Activated B cell treated with CpG ODN at 0.5 μM for 24 hours (primary cell): ENCODE data around the gene TMEM150B. TPM values are rescaled to one million over a fixed set of nuclear protein-coding genes. Genes with fewer than 3 reads are reported as not detected.

Experiments used
- ATAC-seq: fragments of 200-7000 bp; cut with Tn5 transposase; one replicate; pipeline ENCODE4 v1.10.0; 2021; ENCODE audit warnings: low read depth, mild to moderate bottlenecking, moderate library complexity
- CTCF ChIA-PET: fragments of 350-600 bp; sonication (Branson Sonifier 250); formaldehyde crosslinking; loops from one replicate; lab custom pipeline; 2021; ENCODE audit warnings: antibody characterized with exemption; lab: Charles Lee
- POLR2A ChIA-PET: fragments of 350-600 bp; sonication (Branson Sonifier 250); formaldehyde crosslinking; loops from one replicate; lab custom pipeline; 2021; ENCODE audit warnings: antibody characterized with exemption; lab: Charles Lee
- DNase-seq: peaks from one replicate; pipeline ENCODE4 v3.0.0; 2022
- H3K27ac Mint-ChIP-seq: one replicate; pipeline ENCODE4 v1.8.0; 2020; ENCODE audit warnings: mixed read lengths
- H3K27me3 Mint-ChIP-seq: one replicate; pipeline ENCODE4 v1.8.0; 2021; ENCODE audit warnings: mixed read lengths
- H3K36me3 Mint-ChIP-seq: one replicate; pipeline ENCODE4 v1.8.0; 2021; ENCODE audit warnings: low read depth, mixed read lengths
- H3K4me1 Mint-ChIP-seq: one replicate; pipeline ENCODE4 v1.8.0; 2021; ENCODE audit warnings: mixed read lengths
- H3K4me3 Mint-ChIP-seq: one replicate; pipeline ENCODE4 v1.8.0; 2020; ENCODE audit warnings: mild to moderate bottlenecking, mixed read lengths
- H3K9me3 Mint-ChIP-seq: one replicate; pipeline ENCODE4 v1.8.0; 2020; ENCODE audit warnings: mixed read lengths
- intact Hi-C: fragments of 100-400 bp; cut with micrococcal nuclease; formaldehyde crosslinking; loops from one replicate; pipeline ENCODE4 v1.15.1; 2024
- total RNA-seq: library from RNA; stranded (reverse); gene quantifications from 2 replicates; pipeline ENCODE4 v1.2.3, GENCODE V29; 2022
- TF ChIP-seq, protein P1 (sequence below): fragments of 200-600 bp; IDR thresholded peaks from one replicate; pipeline ENCODE4 v1.8.0; 2022; ENCODE audit warnings: antibody characterized with exemption, mild to moderate bottlenecking

Gene TMEM150B
- total RNA-seq, 1 donor from 2014 or later = not detected

DNA sequence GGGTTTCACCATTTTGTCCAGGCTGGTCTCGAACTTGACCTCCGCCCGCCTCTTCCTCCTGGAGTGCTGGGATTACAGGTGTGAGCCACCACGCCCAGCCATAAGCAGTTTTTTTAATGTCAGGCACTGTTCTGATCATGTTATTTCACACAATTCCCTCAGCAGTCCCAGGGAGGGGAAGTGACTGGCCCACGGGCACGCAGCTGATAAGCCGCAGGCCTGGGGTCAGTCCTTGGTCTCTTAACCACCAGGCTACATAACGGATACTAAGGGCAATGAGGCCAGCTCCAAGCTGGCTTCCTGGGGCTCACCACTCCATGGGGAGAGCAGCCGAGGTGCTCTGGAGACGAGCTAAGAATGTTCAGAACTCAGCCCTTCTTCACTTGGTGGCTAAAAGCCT lies 27.9 kb downstream of the TMEM150B start:
- ChIA-PET CTCF (no interaction called here), POLR2A (interaction anchor here (0.9 kb wide), 1 partner anchor 17 kb away, joined by 3 read pairs; the partner anchor contains the start of gene HSPBP1)
- no peaks in the 10 kb centered on the region for H3K27me3 Mint-ChIP-seq
- no peaks in the 10 kb centered on the region for H3K9me3 Mint-ChIP-seq
- DNase-seq = no peak
- intact Hi-C loops = no loop called here
- no peaks in the 10 kb centered on the region for H3K36me3 Mint-ChIP-seq
- no peak overlapping the region for H3K27ac Mint-ChIP-seq
- H3K4me1 Mint-ChIP-seq = peaks cover 8% of the 10 kb centered on the region
- no peak for ATAC-seq
- TF ChIP-seq, protein P1, sequence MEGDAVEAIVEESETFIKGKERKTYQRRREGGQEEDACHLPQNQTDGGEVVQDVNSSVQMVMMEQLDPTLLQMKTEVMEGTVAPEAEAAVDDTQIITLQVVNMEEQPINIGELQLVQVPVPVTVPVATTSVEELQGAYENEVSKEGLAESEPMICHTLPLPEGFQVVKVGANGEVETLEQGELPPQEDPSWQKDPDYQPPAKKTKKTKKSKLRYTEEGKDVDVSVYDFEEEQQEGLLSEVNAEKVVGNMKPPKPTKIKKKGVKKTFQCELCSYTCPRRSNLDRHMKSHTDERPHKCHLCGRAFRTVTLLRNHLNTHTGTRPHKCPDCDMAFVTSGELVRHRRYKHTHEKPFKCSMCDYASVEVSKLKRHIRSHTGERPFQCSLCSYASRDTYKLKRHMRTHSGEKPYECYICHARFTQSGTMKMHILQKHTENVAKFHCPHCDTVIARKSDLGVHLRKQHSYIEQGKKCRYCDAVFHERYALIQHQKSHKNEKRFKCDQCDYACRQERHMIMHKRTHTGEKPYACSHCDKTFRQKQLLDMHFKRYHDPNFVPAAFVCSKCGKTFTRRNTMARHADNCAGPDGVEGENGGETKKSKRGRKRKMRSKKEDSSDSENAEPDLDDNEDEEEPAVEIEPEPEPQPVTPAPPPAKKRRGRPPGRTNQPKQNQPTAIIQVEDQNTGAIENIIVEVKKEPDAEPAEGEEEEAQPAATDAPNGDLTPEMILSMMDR = no peak
- H3K4me3 Mint-ChIP-seq = no peak overlapping the region

DNA sequence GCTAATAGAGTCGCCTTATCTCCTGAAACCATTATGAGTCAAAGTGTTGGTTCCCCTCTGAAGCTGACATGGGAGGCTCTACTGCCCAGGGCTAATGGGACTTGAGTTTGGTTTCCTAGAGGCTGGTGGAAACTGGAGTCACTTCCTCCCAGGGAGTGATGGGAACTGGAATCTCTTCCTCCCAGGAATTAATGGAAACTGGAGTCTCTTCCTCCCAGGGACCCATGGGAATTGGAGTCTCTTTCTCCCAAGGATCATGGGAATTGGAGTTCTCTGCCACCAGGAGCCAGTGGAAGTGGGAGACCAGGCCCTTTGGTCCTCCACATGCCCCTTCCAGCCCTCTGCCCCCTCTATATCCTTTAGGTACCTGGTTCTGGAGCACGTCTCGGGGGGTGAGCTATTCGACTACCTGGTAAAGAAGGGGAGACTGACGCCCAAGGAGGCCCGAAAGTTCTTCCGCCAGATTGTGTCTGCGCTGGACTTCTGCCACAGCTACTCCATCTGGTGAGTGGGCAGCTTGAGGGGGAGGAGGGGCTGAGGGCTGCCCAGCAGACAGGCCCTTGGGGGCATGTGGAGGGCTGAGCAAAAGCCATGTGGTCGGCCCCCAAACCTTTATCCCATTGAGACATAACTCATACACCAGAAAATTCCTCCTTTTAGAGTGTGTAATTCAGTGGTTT lies 35.9 kb downstream of the TMEM150B start:
- ChIA-PET CTCF (interaction anchor here (1.2 kb wide), 1 partner anchor 13 kb away, joined by 4 read pairs; no protein-coding TSS in a partner anchor), POLR2A (interaction anchor here (0.7 to 1.5 kb wide), 3 partner anchors 13 to 187 kb away, joined by 3 to 4 read pairs (median 4); partner anchors contain the start of genes TMEM238 and ZNF628)
- Mint-ChIP-seq H3K4me3 (no peak overlapping the region), H3K36me3 (no peaks in the 10 kb centered on the region), H3K27ac (no peak overlapping the region), H3K9me3 (no peaks in the 10 kb centered on the region), H3K27me3 (no peaks in the 10 kb centered on the region), H3K4me1 (peaks cover 4% of the 10 kb centered on the region)
- DNase-seq (no peak), ATAC-seq (no peak)
- TF ChIP-seq, protein P1 = no peak
- intact Hi-C loops = no loop called here

DNA sequence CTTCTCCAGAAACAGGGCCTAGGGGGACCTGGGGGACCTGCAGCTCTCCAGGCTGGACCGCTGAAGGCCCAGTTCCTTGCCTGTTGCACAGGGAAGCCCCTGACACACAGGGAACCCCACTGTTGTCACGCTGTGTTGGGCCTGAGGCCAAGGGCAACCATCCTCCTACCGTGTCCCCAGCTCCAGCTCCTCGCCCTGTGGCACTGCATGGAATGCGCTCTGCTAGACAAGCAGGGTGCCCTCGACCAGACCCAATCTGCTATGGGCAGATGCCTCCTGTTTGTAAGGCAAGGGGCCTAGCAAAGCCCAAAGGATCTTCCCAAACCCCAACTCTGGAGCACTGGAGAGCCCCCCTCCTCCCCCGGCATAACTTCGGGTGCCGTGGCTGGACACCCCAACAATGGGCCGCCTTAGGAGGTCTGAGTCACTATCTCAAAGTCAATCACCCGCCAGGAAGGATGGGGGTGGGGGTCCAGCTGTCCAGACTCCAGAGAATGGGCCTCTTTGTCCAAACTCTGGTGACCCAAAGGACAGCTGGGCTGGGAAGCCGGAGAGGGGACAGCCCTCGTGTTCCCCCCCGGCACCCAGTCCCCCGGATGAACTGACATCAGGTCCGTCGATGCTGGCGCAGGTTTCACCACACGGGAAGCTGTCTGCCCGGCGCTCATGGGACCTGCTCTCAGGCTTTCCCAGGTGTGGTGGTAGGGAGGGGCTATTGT lies 37.6 kb downstream of the TMEM150B start:
- intact Hi-C loops = no loop called here
- DNase-seq (no peak), ATAC-seq (no peak)
- ChIA-PET CTCF (interaction anchor here (1.0 kb wide), 1 partner anchor 14 kb away, joined by 4 read pairs; no protein-coding TSS in a partner anchor), POLR2A (interaction anchor here (1.2 to 1.5 kb wide), 2 partner anchors 36 to 96 kb away, joined by 3 to 4 read pairs; partner anchors contain the start of gene TMEM238)
- Mint-ChIP-seq H3K27me3 (peaks cover 4% of the 10 kb centered on the region), H3K4me1 (peaks cover 13% of the 10 kb centered on the region), H3K27ac (no peak overlapping the region), H3K4me3 (no peak overlapping the region), H3K9me3 (no peaks in the 10 kb centered on the region), H3K36me3 (no peaks in the 10 kb centered on the region)
- TF ChIP-seq, protein P1 = no peak

DNA sequence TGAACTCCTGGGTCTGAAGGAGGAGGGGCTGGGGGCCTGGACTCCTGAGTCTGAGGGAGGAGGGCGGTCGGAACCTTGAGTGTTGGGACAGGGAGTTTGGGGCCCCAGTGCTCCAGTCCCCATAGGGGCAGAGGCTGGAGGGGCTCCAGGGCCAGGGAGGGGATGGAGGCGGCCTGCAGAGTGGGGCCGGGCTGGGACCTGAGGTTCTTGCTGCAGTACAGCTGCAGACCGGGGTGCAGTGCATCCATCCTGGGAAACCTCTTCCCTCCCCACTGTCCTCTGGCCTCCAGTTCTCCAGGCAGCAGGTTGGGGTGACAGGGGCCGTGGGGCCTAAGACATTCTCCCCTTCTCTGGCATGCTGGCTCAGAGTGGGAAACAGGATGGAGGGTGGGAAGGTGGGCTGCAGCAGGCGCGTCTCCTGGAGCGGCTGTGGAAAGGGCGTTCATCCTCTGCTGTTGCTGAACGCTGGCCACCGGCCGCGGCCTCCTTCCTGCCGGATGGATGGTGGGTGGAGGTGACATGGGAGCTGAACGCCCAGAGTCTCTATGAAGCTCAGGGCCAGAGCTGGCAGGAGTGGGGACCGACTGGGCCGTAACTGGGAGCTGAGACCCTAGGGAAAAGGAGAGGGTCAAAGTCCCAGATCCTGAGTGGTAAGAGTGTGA lies 39.8 kb downstream of the TMEM150B start:
- Mint-ChIP-seq H3K4me3 (no peak overlapping the region), H3K36me3 (no peaks in the 10 kb centered on the region), H3K4me1 (peaks cover 24% of the 10 kb centered on the region), H3K27ac (no peak overlapping the region), H3K9me3 (no peaks in the 10 kb centered on the region), H3K27me3 (peaks cover 4% of the 10 kb centered on the region)
- POLR2A ChIA-PET = no interaction called here
- intact Hi-C loops = no loop called here
- DNase-seq (no peak), ATAC-seq (no peak)
- TF ChIP-seq, protein P1 = no peak
- CTCF ChIA-PET = no interaction called here
